Fibroblast of pulmonary artery (primary cell): Measurements from ENCODE around the gene TACC2.
A peak's percentile ranks its signal among the peaks of the same experiment; 100 is the strongest.

Experiments used
- DNase-seq: peaks from one replicate; pipeline ENCODE4 v3.0.0-alpha.2; 2010; ENCODE audit warnings: low read depth
- H3K4me3 ChIP-seq: replicated peaks from 2 replicates; pipeline ENCODE4 v1.5.1; 2011; ENCODE audit warnings: low read depth, mild to moderate bottlenecking, control low read depth, low read length, moderate library complexity
- CTCF ChIP-seq: IDR thresholded peaks from 2 replicates; pipeline ENCODE4 v1.5.1; 2011; ENCODE audit warnings: mild to moderate bottlenecking, control low read depth, low read length, inconsistent platforms; ENCODE audit errors: missing control alignments

The TACC2 gene

GRCh38 chr10:122281751-122282150 lies 292.8 kb downstream of the TACC2 start:
- no peak overlapping the region for H3K4me3 ChIP-seq
- no peak for TF ChIP-seq CTCF
- DNase-seq = no peak

GRCh38 chr10:122282253-122282671 lies 293.3 kb downstream of the TACC2 start:
- peak; percentile 26 for DNase-seq
- no peak overlapping the region for H3K4me3 ChIP-seq
- no peak for TF ChIP-seq CTCF

- TF ChIP-seq CTCF = no peak
- no peak overlapping the region for H3K4me3 ChIP-seq
- DNase-seq = no peak
Measured at GRCh38 chr10:122282909-122283308, 293.9 kb downstream of the TACC2 start.

- no peak for DNase-seq
- no peak overlapping the region for H3K4me3 ChIP-seq
- no peak for TF ChIP-seq CTCF
Measured at GRCh38 chr10:122285506-122286444, 296.8 kb downstream of the TACC2 start.

GRCh38 chr10:122286867-122287266 lies 297.9 kb downstream of the TACC2 start:
- no peak overlapping the region for H3K4me3 ChIP-seq
- peak; percentile 53 for DNase-seq
- no peak for TF ChIP-seq CTCF

GRCh38 chr10:122287570-122287969 lies 298.6 kb downstream of the TACC2 start:
- TF ChIP-seq CTCF = no peak
- DNase-seq = no peak
- no peak overlapping the region for H3K4me3 ChIP-seq

- no peak overlapping the region for H3K4me3 ChIP-seq
- DNase-seq = no peak
- no peak for TF ChIP-seq CTCF
Measured at GRCh38 chr10:122288262-122288661, 299.3 kb downstream of the TACC2 start.
